ENCODE results near the gene RUVBL1.

RUVBL1 gene

DNA sequence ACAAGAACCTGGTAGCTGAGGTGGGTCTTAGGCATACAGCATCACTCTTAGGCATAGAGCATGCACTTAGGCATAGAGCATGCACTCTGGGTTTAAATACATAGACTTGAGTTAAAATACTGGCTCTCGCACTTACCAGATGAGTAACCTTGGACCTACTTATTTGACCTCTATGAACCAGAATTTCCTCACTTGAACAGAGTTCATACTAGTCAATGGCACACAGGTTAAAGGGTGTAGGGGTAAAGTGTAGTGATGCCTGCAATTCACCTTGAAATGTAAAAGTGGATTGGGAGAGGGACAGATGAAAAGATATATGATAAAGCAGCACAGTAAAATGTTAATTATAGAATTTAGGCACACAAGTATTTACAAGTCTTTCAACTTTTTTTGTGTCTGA is 1.6 kb downstream of the RUVBL1 start:
- no peak overlapping the region for H2AFZ ChIP-seq (ENCODE audit: low read depth, low read length)
- H3K4ac ChIP-seq (ENCODE audit: low read depth in 1 of 2, low read length in 2 of 2) = no peak overlapping the region
- DNase-seq = no peak
- no peak overlapping the region for H4K91ac ChIP-seq (ENCODE audit: low read length)
- H3K23ac ChIP-seq (ENCODE audit: low read length in 2 of 2) = no peak overlapping the region
- H2BK5ac ChIP-seq (ENCODE audit: low read depth, low read length, poor library complexity, severe bottlenecking) = no peak overlapping the region
- no peak overlapping the region for H3K18ac ChIP-seq (ENCODE audit: low read depth in 1 of 2, low read length in 2 of 2)
- H2BK15ac ChIP-seq (ENCODE audit: low read depth, poor library complexity, severe bottlenecking) = no peak overlapping the region
- H3K4me1 ChIP-seq (ENCODE audit: control insufficient read depth, insufficient read depth, low read depth, low read length) = peaks cover 2% of the 10 kb centered on the region
- no peak overlapping the region for H2BK12ac ChIP-seq (ENCODE audit: low read length in 2 of 2)
- no peak overlapping the region for H3K27ac ChIP-seq (ENCODE audit: low read length, poor library complexity, severe bottlenecking)
- no peak overlapping the region for H3K14ac ChIP-seq (ENCODE audit: low read length in 2 of 2)
- peak overlapping the region in 1 of 2 experiments; percentile 99 for H3K4me3 ChIP-seq (ENCODE audit: insufficient read depth in 1 of 2, low read depth in 1 of 2, low read length in 2 of 2)
- no peak overlapping the region for H3K4me2 ChIP-seq (ENCODE audit: low read length, poor library complexity, severe bottlenecking)
- no peak overlapping the region for H2BK120ac ChIP-seq (ENCODE audit: low read depth, low read length)
- no peaks in the 10 kb centered on the region for H3K9me3 ChIP-seq (ENCODE audit: control insufficient read depth, low read length)
- H3K9ac ChIP-seq (ENCODE audit: low read length) = peak overlapping the region; percentile 97
- no peaks in the 10 kb centered on the region for H3K27me3 ChIP-seq (ENCODE audit: control insufficient read depth in 1 of 2, insufficient read depth in 1 of 2, low read length in 2 of 2)
- 100% methylated on average over 1 of the region's 1 CpG for WGBS
- H4K8ac ChIP-seq (ENCODE audit: low read length) = no peak overlapping the region
- H3K36me3 ChIP-seq (ENCODE audit: control insufficient read depth in 1 of 2, insufficient read depth in 2 of 2, low read depth in 1 of 2, low read length in 2 of 2) = peaks cover 0 to 18% of the 10 kb centered on the region in 2 experiments
- peaks cover 25% of the 10 kb centered on the region for H3K79me1 ChIP-seq (replicated peaks; ENCODE audit: low read length, poor library complexity, severe bottlenecking)
- no peak overlapping the region for H2AK5ac ChIP-seq (ENCODE audit: low read length, severe bottlenecking)

DNA sequence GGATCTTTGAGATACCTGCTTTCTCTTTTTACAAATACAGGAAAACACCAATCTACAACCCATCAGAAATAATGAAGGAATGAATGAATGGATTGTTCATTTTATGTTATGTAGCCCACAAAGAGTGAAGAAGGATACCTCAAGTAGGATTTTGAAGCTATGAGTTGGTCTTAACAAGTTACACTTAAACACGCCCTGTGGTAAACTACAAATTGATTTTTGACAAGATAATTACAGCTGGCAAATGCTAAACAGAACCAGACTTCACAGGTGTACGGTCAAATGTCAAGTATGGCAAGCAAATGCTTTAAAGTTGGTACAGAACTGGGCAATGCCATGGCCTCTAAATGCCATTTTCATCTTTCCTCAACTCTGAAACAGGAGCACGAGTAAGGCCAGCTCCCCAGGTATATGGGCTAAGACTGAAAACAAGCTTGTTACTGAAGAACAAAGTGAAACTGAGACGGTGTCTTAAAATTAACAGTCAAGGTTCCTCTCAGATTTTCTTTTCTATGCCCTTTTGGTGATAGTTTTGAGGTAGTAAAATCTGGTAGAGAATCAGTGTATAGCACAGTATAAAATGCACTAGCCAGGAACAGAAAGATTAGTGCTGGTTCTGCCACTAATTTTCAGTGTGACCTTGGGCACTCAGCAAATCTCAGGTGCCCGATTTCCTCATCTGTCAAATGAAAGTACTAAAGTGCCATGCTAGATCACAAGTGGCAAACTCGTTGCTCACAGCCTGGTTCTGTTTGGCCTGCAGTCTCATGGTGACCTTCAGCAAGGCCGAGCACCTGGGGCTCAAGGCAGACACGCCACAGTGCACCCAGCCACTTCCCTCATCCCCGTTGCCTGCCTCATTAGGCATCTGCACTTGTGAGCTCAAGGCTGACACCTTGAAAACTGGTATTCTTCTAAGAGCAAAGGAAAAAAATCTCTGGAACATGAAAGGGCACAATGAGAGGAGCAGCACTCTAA is 9.5 kb downstream of the RUVBL1 start:
- 98% methylated on average over 9 of the region's 9 CpGs for WGBS
- Histone ChIP-seq H3K36me3 (ENCODE audit: control insufficient read depth in 1 of 2, insufficient read depth in 2 of 2, low read depth in 1 of 2, low read length in 2 of 2) (peaks cover 11 to 73% of the 10 kb centered on the region in 2 experiments), H2BK12ac (ENCODE audit: low read length in 2 of 2) (no peak overlapping the region), H3K9me3 (ENCODE audit: control insufficient read depth, low read length) (no peaks in the 10 kb centered on the region), H3K14ac (ENCODE audit: low read length in 2 of 2) (no peak overlapping the region), H3K18ac (ENCODE audit: low read depth in 1 of 2, low read length in 2 of 2) (no peak overlapping the region), H2BK5ac (ENCODE audit: low read depth, low read length, poor library complexity, severe bottlenecking) (no peak overlapping the region), H3K4me3 (ENCODE audit: insufficient read depth in 1 of 2, low read depth in 1 of 2, low read length in 2 of 2) (no peak overlapping the region), H2AFZ (ENCODE audit: low read depth, low read length) (no peak overlapping the region), H3K79me1 (replicated peaks; ENCODE audit: low read length, poor library complexity, severe bottlenecking) (peaks cover 23% of the 10 kb centered on the region), H3K4me1 (ENCODE audit: control insufficient read depth, insufficient read depth, low read depth, low read length) (peaks cover 14% of the 10 kb centered on the region), H3K4me2 (ENCODE audit: low read length, poor library complexity, severe bottlenecking) (no peak overlapping the region), H3K27ac (ENCODE audit: low read length, poor library complexity, severe bottlenecking) (no peak overlapping the region), H2BK15ac (ENCODE audit: low read depth, poor library complexity, severe bottlenecking) (no peak overlapping the region), H2AK5ac (ENCODE audit: low read length, severe bottlenecking) (no peak overlapping the region), H3K4ac (ENCODE audit: low read depth in 1 of 2, low read length in 2 of 2) (no peak overlapping the region), H4K8ac (ENCODE audit: low read length) (no peak overlapping the region), H3K27me3 (ENCODE audit: control insufficient read depth in 1 of 2, insufficient read depth in 1 of 2, low read length in 2 of 2) (no peaks in the 10 kb centered on the region), H2BK120ac (ENCODE audit: low read depth, low read length) (no peak overlapping the region), H4K91ac (ENCODE audit: low read length) (no peak overlapping the region), H3K9ac (ENCODE audit: low read length) (no peak overlapping the region), H3K23ac (ENCODE audit: low read length in 2 of 2) (no peak overlapping the region)
- no peak for DNase-seq

DNA sequence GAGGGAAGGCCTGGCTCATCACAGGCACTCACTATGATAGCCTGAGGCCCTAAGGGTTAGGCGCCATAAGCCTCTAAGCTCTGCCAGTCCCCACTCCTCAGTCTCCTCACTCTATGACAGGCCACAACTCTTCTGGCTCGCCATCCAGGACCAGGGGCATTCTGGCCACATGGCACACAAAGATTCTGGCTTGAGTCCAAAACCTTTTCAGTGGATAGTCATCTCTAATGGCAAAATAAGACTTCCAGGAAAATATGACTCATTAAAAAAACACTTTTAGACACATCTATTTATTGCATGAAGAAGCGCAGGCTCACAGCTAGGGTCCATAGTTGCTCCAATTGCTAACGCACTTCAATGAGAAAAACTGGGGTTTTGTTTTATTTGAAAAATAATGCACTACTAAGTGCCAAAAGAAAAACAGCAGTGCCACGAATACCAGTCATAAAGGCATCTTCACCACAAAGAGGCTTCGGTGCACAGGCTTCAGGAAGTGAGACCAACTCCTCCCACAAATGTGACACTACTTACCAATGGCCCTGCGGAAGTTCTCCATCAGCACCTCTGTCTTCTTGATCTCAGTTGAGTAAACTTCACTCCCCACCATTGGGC is 11.1 kb downstream of the RUVBL1 start:
- peaks cover 14% of the 10 kb centered on the region for H3K4me1 ChIP-seq (ENCODE audit: control insufficient read depth, insufficient read depth, low read depth, low read length)
- no peak overlapping the region for H4K91ac ChIP-seq (ENCODE audit: low read length)
- no peak overlapping the region for H3K4ac ChIP-seq (ENCODE audit: low read depth in 1 of 2, low read length in 2 of 2)
- peak; percentile 89 for DNase-seq
- no peak overlapping the region for H2BK120ac ChIP-seq (ENCODE audit: low read depth, low read length)
- H4K8ac ChIP-seq (ENCODE audit: low read length) = no peak overlapping the region
- H3K23ac ChIP-seq (ENCODE audit: low read length in 2 of 2) = no peak overlapping the region
- peak overlapping the region; percentile 81 for H3K27ac ChIP-seq (ENCODE audit: low read length, poor library complexity, severe bottlenecking)
- no peaks in the 10 kb centered on the region for H3K27me3 ChIP-seq (ENCODE audit: control insufficient read depth in 1 of 2, insufficient read depth in 1 of 2, low read length in 2 of 2)
- H2BK5ac ChIP-seq (ENCODE audit: low read depth, low read length, poor library complexity, severe bottlenecking) = no peak overlapping the region
- no peak overlapping the region for H2BK12ac ChIP-seq (ENCODE audit: low read length in 2 of 2)
- peaks cover 21% of the 10 kb centered on the region for H3K79me1 ChIP-seq (replicated peaks; ENCODE audit: low read length, poor library complexity, severe bottlenecking)
- H2AK5ac ChIP-seq (ENCODE audit: low read length, severe bottlenecking) = peak overlapping the region; percentile 76
- peak overlapping the region in 1 of 2 experiments; percentile 16 for H3K18ac ChIP-seq (ENCODE audit: low read depth in 1 of 2, low read length in 2 of 2)
- H3K36me3 ChIP-seq (ENCODE audit: control insufficient read depth in 1 of 2, insufficient read depth in 2 of 2, low read depth in 1 of 2, low read length in 2 of 2) = peaks cover 11 to 75% of the 10 kb centered on the region in 2 experiments
- H3K14ac ChIP-seq (ENCODE audit: low read length in 2 of 2) = no peak overlapping the region
- no peak overlapping the region for H2AFZ ChIP-seq (ENCODE audit: low read depth, low read length)
- no peak overlapping the region for H3K4me3 ChIP-seq (ENCODE audit: insufficient read depth in 1 of 2, low read depth in 1 of 2, low read length in 2 of 2)
- H3K4me2 ChIP-seq (ENCODE audit: low read length, poor library complexity, severe bottlenecking) = no peak overlapping the region
- peak overlapping the region; percentile 20 for H3K9ac ChIP-seq (ENCODE audit: low read length)
- no peak overlapping the region for H2BK15ac ChIP-seq (ENCODE audit: low read depth, poor library complexity, severe bottlenecking)
- WGBS = 49% methylated on average over 6 of the region's 7 CpGs
- H3K9me3 ChIP-seq (ENCODE audit: control insufficient read depth, low read length) = no peaks in the 10 kb centered on the region

DNA sequence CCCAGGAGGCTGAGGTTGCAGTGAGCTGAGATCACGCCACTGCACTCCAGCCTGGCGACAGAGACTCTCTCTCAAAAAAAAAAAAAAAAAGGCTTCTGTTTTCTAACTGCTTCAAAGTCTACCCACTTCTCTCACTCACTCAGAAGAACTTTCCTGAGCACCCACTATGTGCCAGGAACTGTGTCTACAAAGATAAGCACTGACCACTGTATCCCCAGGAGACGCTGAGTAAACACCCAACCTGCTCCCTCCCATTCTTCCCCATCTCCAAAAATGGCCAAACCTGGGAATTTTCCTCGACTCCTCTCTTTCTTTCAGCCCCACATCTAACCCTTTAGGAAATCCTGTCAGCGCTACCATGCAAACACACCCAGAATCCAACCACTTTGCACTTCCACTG is 12.5 kb downstream of the RUVBL1 start:
- H3K27ac ChIP-seq (ENCODE audit: low read length, poor library complexity, severe bottlenecking) = no peak overlapping the region
- no peak for DNase-seq
- no peak overlapping the region for H2BK120ac ChIP-seq (ENCODE audit: low read depth, low read length)
- H3K36me3 ChIP-seq (ENCODE audit: control insufficient read depth in 1 of 2, insufficient read depth in 2 of 2, low read depth in 1 of 2, low read length in 2 of 2) = peaks cover 11 to 75% of the 10 kb centered on the region in 2 experiments
- no peaks in the 10 kb centered on the region for H3K27me3 ChIP-seq (ENCODE audit: control insufficient read depth in 1 of 2, insufficient read depth in 1 of 2, low read length in 2 of 2)
- no peak overlapping the region for H4K8ac ChIP-seq (ENCODE audit: low read length)
- peaks cover 21% of the 10 kb centered on the region for H3K79me1 ChIP-seq (replicated peaks; ENCODE audit: low read length, poor library complexity, severe bottlenecking)
- H3K4ac ChIP-seq (ENCODE audit: low read depth in 1 of 2, low read length in 2 of 2) = no peak overlapping the region
- no peak overlapping the region for H3K18ac ChIP-seq (ENCODE audit: low read depth in 1 of 2, low read length in 2 of 2)
- H3K23ac ChIP-seq (ENCODE audit: low read length in 2 of 2) = no peak overlapping the region
- H2AFZ ChIP-seq (ENCODE audit: low read depth, low read length) = no peak overlapping the region
- no peak overlapping the region for H3K9ac ChIP-seq (ENCODE audit: low read length)
- peak overlapping the region; percentile 85 for H2AK5ac ChIP-seq (ENCODE audit: low read length, severe bottlenecking)
- no peaks in the 10 kb centered on the region for H3K9me3 ChIP-seq (ENCODE audit: control insufficient read depth, low read length)
- H2BK12ac ChIP-seq (ENCODE audit: low read length in 2 of 2) = no peak overlapping the region
- H4K91ac ChIP-seq (ENCODE audit: low read length) = no peak overlapping the region
- H3K4me1 ChIP-seq (ENCODE audit: control insufficient read depth, insufficient read depth, low read depth, low read length) = peaks cover 14% of the 10 kb centered on the region
- 98% methylated on average over 5 of the region's 5 CpGs for WGBS
- no peak overlapping the region for H2BK5ac ChIP-seq (ENCODE audit: low read depth, low read length, poor library complexity, severe bottlenecking)
- H3K14ac ChIP-seq (ENCODE audit: low read length in 2 of 2) = no peak overlapping the region
- no peak overlapping the region for H2BK15ac ChIP-seq (ENCODE audit: low read depth, poor library complexity, severe bottlenecking)
- H3K4me2 ChIP-seq (ENCODE audit: low read length, poor library complexity, severe bottlenecking) = no peak overlapping the region
- no peak overlapping the region for H3K4me3 ChIP-seq (ENCODE audit: insufficient read depth in 1 of 2, low read depth in 1 of 2, low read length in 2 of 2)

All from mesenchymal stem cell (in vitro differentiated cells and primary cell).